GM12872 (cell line): ENCODE measurements around the gene JUND.

Experiments used
- CTCF ChIP-seq: IDR thresholded peaks from 3 replicates; pipeline ENCODE4 v1.5.1; 2011; ENCODE audit warnings: low read depth, mild to moderate bottlenecking, low read length, moderate library complexity; ENCODE audit not compliant: insufficient read depth

The JUND gene

GRCh38 chr19:18249834-18250233 lies 31.6 kb downstream of the JUND start:
- TF ChIP-seq CTCF, result no peak

- TF ChIP-seq CTCF, result no peak
These were observed 36.1 kb downstream of the JUND start for GRCh38 chr19:18245297-18245696.

GRCh38 chr19:18239303-18239702 lies 42.1 kb downstream of the JUND start:
- no peak for TF ChIP-seq CTCF

- TF ChIP-seq CTCF, result no peak
These were observed 47.2 kb downstream of the JUND start for GRCh38 chr19:18234194-18234593.

GRCh38 chr19:18233224-18233825 lies 48.1 kb downstream of the JUND start:
- TF ChIP-seq CTCF, result no peak

- TF ChIP-seq CTCF, result no peak
These were observed 48.7 kb downstream of the JUND start for GRCh38 chr19:18232540-18233223.

- no peak for TF ChIP-seq CTCF
These were observed 49.6 kb downstream of the JUND start for GRCh38 chr19:18231775-18232174.
